B cell (primary cell): Measurements from ENCODE around the gene KCNQ5. TPM values are rescaled to one million over a fixed set of nuclear protein-coding genes. Genes with fewer than 3 reads are reported as not detected.

Experiments used
- ATAC-seq: fragments of 200-7000 bp; cut with Tn5 transposase; one replicate; pipeline ENCODE4 v1.10.0; 2021; ENCODE audit warnings: low read depth, mild to moderate bottlenecking, moderate number of reproducible peaks, moderate library complexity
- CTCF ChIA-PET: fragments of 350-600 bp; sonication (Branson Sonifier 250); formaldehyde crosslinking; loops from one replicate; lab custom pipeline; 2021; ENCODE audit warnings: antibody characterized with exemption, inconsistent platforms; lab: Charles Lee
- POLR2A ChIA-PET: fragments of 350-600 bp; sonication (Branson Sonifier 250); formaldehyde crosslinking; loops from one replicate; lab custom pipeline; 2021; ENCODE audit warnings: antibody characterized with exemption; lab: Charles Lee
- DNase-seq: peaks from one replicate; pipeline ENCODE4 v3.0.0; 2013
- H2AFZ ChIP-seq: 2 replicates; pipeline ENCODE4 v1.6.1; 2012; ENCODE audit warnings: mild to moderate bottlenecking, low read depth, low read length; ENCODE audit not compliant: insufficient read depth, poor library complexity, severe bottlenecking
- H3K27ac ChIP-seq, 2 donors: 1 replicate in 1 of 2; 2 replicates in 1 of 2; pipeline ENCODE4 v1.5.1; 2012 to 2013; ENCODE audit warnings: low read length in 2 of 2, mild to moderate bottlenecking in 2 of 2, moderate library complexity in 1 of 2
- H3K27me3 ChIP-seq, 4 experiments: fragments of 200-600 bp in 1 of 4; sonication (generic) in 1 of 4; replicated peaks in 1 of 4; 1 replicate in 2 of 4; 2 replicates in 2 of 4; pipeline versions ENCODE4 v1.6.1 to v1.7.0; 2013 to 2016; ENCODE audit warnings: low read length in 3 of 4, mild to moderate bottlenecking in 2 of 4, mixed read lengths in 1 of 4, moderate library complexity in 1 of 4; ENCODE audit not compliant: insufficient read depth in 4 of 4, control insufficient read depth in 3 of 4; ENCODE audit errors: control extremely low read depth in 1 of 4
- H3K36me3 ChIP-seq, 2 experiments: replicated peaks in 1 of 2; 1 replicate in 1 of 2; 2 replicates in 1 of 2; pipeline versions ENCODE4 v1.6.1 to v1.7.1; 2013; ENCODE audit warnings: low read length in 1 of 2; ENCODE audit not compliant: insufficient read depth in 2 of 2, control insufficient read depth in 1 of 2; ENCODE audit errors: control extremely low read depth in 1 of 2, extremely low read depth in 1 of 2
- H3K4me1 ChIP-seq, 2 donors: fragments of 200-600 bp in 1 of 2; sonication (generic) in 1 of 2; 1 replicate in 1 of 2; 2 replicates in 1 of 2; pipeline versions ENCODE4 v1.5.1 to v1.6.1; 2013 to 2017; ENCODE audit warnings: low read length in 2 of 2; ENCODE audit not compliant: control insufficient read depth in 2 of 2, insufficient read depth in 2 of 2
- H3K4me2 ChIP-seq: replicated peaks from 2 replicates; pipeline ENCODE3; 2012; ENCODE audit warnings: mild to moderate bottlenecking, low read depth, low read length; ENCODE audit not compliant: poor library complexity, severe bottlenecking
- H3K4me3 ChIP-seq, 5 experiments: fragments of 200-600 bp in 1 of 5; sonication (generic) in 1 of 5; 1 replicate in 3 of 5; 2 replicates in 2 of 5; pipeline versions ENCODE4 v1.5.1 to v1.7.0; 2011 to 2016; ENCODE audit warnings: low read length in 4 of 5, mild to moderate bottlenecking in 4 of 5, low read depth in 2 of 5, control low read depth in 1 of 5, moderate library complexity in 1 of 5; ENCODE audit not compliant: insufficient read depth in 1 of 5; ENCODE audit errors: control extremely low read depth in 1 of 5, extremely low read depth in 1 of 5
- H3K79me2 ChIP-seq: fragments of 200-600 bp; sonication (generic); one replicate; pipeline ENCODE4 v1.6.0; 2016; ENCODE audit warnings: low read length; ENCODE audit not compliant: control insufficient read depth, insufficient read depth
- H3K9ac ChIP-seq: fragments of 200-600 bp; sonication (generic); 2 replicates; pipeline ENCODE4 v1.6.1; 2017; ENCODE audit warnings: mild to moderate bottlenecking, low read length, moderate library complexity
- H3K9me3 ChIP-seq, 3 donors: one replicate each; pipeline versions ENCODE4 v1.6.1 to v1.7.1; 2013; ENCODE audit warnings: low read length in 2 of 3; ENCODE audit not compliant: control insufficient read depth in 2 of 3, insufficient read depth in 1 of 3; ENCODE audit errors: control extremely low read depth in 1 of 3
- H4K20me1 ChIP-seq: 2 replicates; pipeline ENCODE4 v1.6.0; 2012; ENCODE audit warnings: mild to moderate bottlenecking, low read length; ENCODE audit not compliant: insufficient read depth, control insufficient read depth, poor library complexity, severe bottlenecking
- H3K27ac Mint-ChIP-seq: one replicate; pipeline ENCODE4 v1.8.0; 2021; ENCODE audit warnings: mixed read lengths
- H3K27me3 Mint-ChIP-seq: one replicate; pipeline ENCODE4 v1.8.0; 2021; ENCODE audit warnings: mixed read lengths
- H3K4me1 Mint-ChIP-seq: one replicate; pipeline ENCODE4 v1.8.0; 2021; ENCODE audit warnings: mixed read lengths
- H3K4me3 Mint-ChIP-seq: one replicate; pipeline ENCODE4 v1.8.0; 2021; ENCODE audit warnings: mixed read lengths
- H3K9me3 Mint-ChIP-seq: one replicate; pipeline ENCODE4 v1.8.0; 2022; ENCODE audit warnings: mixed read lengths; ENCODE audit not compliant: insufficient read depth
- EZH2 ChIP-seq: IDR thresholded peaks from 2 replicates; pipeline ENCODE4 v1.6.1; 2012; ENCODE audit warnings: borderline replicate concordance, low read depth, mild to moderate bottlenecking, moderate library complexity, low read length; ENCODE audit not compliant: insufficient read depth, poor library complexity, severe bottlenecking
- WGBS: methylation state at CpG from one replicate; pipeline ENCODE4 v1.1.5; 2013; ENCODE audit warnings: missing lambda C conversion rate; ENCODE audit not compliant: insufficient coverage; 5-methylcytosine and 5-hydroxymethylcytosine counted together
- intact Hi-C: fragments of 100-400 bp; cut with micrococcal nuclease; formaldehyde crosslinking; loops from one replicate; pipeline ENCODE4 v1.10.0; 2022
- polyA plus RNA-seq: library from polyadenylated mRNA; depleted of rRNA; stranded (reverse); fragments of >200 nt; gene quantifications from 2 replicates; pipeline ENCODE4 v1.2.3, GENCODE V29; 2012
- total RNA-seq, 2 donors: library from RNA; stranded (reverse); fragments of 120-200 nt in 1 of 2; gene quantifications; 1 replicate in 1 of 2; 2 replicates in 1 of 2; pipeline versions ENCODE4 v1.2.3 to v1.2.4, GENCODE V29; 2013 to 2022
- TF ChIP-seq, protein P1 (sequence below): fragments of 200-600 bp; IDR thresholded peaks from one replicate; pipeline ENCODE4 v1.8.0; 2022; ENCODE audit warnings: antibody characterized with exemption, mild to moderate bottlenecking

KCNQ5 gene
- total and polyA plus RNA-seq, 2 donors (not counting 1 experiment from before 2014, with no cell fraction given) = 2.3 to 9.4 TPM

DNA sequence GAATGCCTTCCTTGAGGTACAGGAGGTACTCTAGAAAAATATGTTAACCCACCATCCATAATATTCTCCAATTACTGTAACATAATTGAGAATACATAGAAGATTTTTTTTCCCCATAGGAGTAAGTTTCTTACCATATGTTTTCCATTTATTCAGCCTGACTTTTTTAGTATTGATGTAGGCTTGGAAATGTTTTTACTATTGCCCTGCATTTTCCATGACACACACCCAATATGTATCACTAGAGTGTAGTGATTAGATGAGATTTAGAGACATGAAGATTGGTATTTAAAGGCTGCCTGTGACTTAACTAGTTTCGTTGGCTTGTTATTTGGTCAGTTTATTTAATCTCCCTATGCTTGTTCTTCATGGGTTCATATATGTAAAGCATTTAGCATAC, 39.5 kb downstream of the KCNQ5 start:
- H3K9me3 Mint-ChIP-seq = no peaks in the 10 kb centered on the region
- TF ChIP-seq, protein P1, sequence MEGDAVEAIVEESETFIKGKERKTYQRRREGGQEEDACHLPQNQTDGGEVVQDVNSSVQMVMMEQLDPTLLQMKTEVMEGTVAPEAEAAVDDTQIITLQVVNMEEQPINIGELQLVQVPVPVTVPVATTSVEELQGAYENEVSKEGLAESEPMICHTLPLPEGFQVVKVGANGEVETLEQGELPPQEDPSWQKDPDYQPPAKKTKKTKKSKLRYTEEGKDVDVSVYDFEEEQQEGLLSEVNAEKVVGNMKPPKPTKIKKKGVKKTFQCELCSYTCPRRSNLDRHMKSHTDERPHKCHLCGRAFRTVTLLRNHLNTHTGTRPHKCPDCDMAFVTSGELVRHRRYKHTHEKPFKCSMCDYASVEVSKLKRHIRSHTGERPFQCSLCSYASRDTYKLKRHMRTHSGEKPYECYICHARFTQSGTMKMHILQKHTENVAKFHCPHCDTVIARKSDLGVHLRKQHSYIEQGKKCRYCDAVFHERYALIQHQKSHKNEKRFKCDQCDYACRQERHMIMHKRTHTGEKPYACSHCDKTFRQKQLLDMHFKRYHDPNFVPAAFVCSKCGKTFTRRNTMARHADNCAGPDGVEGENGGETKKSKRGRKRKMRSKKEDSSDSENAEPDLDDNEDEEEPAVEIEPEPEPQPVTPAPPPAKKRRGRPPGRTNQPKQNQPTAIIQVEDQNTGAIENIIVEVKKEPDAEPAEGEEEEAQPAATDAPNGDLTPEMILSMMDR = no peak
- TF ChIP-seq EZH2 = no peak
- ChIA-PET POLR2A (no interaction called here), CTCF (no interaction called here)
- peaks cover 42% of the 10 kb centered on the region for H3K79me2 ChIP-seq
- WGBS = no CpG with 5 or more reads among the region's 1 CpG
- H3K27ac Mint-ChIP-seq = no peak overlapping the region
- H3K9ac ChIP-seq = no peak overlapping the region
- H3K27me3 Mint-ChIP-seq = no peaks in the 10 kb centered on the region
- no peak for DNase-seq
- no peak overlapping the region for H3K4me2 ChIP-seq
- H3K9me3 ChIP-seq = no peaks in the 10 kb centered on the region
- ATAC-seq = no peak
- no peak overlapping the region for H2AFZ ChIP-seq
- H4K20me1 ChIP-seq = no peaks in the 10 kb centered on the region
- H3K4me3 Mint-ChIP-seq = no peak overlapping the region
- intact Hi-C loops = no loop called here
- no peaks in the 10 kb centered on the region for H3K36me3 ChIP-seq
- H3K27ac ChIP-seq = no peak overlapping the region
- no peak overlapping the region for H3K4me3 ChIP-seq
- no peaks in the 10 kb centered on the region for H3K4me1 ChIP-seq
- no peaks in the 10 kb centered on the region for H3K27me3 ChIP-seq
- H3K4me1 Mint-ChIP-seq = no peaks in the 10 kb centered on the region

- Histone ChIP-seq H3K27ac (no peak overlapping the region), H3K4me2 (no peak overlapping the region), H3K4me3 (no peak overlapping the region), H2AFZ (no peak overlapping the region), H4K20me1 (no peaks in the 10 kb centered on the region), H3K4me1 (peaks cover 0 to 4% of the 10 kb centered on the region in 2 donors), H3K36me3 (no peaks in the 10 kb centered on the region), H3K9ac (no peak overlapping the region), H3K27me3 (no peaks in the 10 kb centered on the region), H3K79me2 (peaks cover 22% of the 10 kb centered on the region), H3K9me3 (no peaks in the 10 kb centered on the region)
- no peak overlapping the region for H3K27ac Mint-ChIP-seq
- H3K4me3 Mint-ChIP-seq = no peak overlapping the region
- WGBS = no CpG with 5 or more reads among the region's 3 CpGs
- no peak for DNase-seq
- ChIA-PET POLR2A (no interaction called here), CTCF (no interaction called here)
- no peak for ATAC-seq
- intact Hi-C loops = no loop called here
- TF ChIP-seq, protein P1 = no peak
- TF ChIP-seq EZH2 = no peak
- no peaks in the 10 kb centered on the region for H3K9me3 Mint-ChIP-seq
- H3K27me3 Mint-ChIP-seq = no peaks in the 10 kb centered on the region
- peaks cover 7% of the 10 kb centered on the region for H3K4me1 Mint-ChIP-seq
Measured at GRCh38 chr6:72665599-72665998, 43.7 kb downstream of the KCNQ5 start.
